Bronchus fibroblast of lung (primary cell): Measurements from ENCODE around the gene PCNA. TPM values are rescaled to one million over a fixed set of nuclear protein-coding genes. Genes with fewer than 3 reads are reported as not detected.

Experiments used
- total RNA-seq: library from RNA; depleted of rRNA; stranded (reverse); fragments of >200 nt; gene quantifications from 2 replicates; pipeline ENCODE4 v1.2.3, GENCODE V29; 2015

Gene PCNA
- total RNA-seq: 257 and 279 TPM in 2 replicates

DNA sequence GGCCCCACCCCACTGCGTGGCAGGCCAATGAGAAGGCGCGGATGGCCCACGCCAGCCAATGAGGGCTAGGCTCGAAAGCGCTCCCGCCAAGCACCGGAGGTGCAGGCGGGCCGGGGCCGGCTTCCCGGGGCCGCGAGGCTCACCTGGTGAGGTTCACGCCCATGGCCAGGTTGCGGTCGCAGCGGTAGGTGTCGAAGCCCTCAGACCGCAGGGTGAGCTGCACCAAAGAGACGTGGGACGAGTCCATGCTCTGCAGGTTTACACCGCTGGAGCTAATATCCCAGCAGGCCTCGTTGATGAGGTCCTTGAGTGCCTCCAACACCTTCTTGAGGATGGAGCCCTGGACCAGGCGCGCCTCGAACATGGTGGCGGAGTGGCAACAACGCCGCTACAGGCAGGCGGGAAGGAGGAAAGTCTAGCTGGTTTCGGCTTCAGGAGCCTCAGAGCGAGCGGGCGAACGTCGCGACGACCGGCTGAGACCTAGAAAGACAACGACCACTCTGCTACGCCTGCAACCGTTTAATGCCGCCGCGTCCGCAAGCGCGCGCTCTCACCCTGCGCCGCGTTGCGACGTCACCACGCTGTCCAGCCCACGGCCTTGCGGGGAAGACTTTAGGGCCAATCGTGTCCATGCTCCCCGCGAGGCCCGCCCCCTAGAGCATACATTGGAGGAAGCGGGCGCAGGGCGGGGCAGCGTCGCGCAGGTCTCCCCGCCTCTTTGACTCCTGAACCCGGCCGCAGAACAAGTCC, at the start of gene PCNA:
Gene PCNA, minus strand, starts transcription at position 524 of the 750 bp plus-strand sequence. Its CDS starts 160 bp downstream, at position 364.

DNA sequence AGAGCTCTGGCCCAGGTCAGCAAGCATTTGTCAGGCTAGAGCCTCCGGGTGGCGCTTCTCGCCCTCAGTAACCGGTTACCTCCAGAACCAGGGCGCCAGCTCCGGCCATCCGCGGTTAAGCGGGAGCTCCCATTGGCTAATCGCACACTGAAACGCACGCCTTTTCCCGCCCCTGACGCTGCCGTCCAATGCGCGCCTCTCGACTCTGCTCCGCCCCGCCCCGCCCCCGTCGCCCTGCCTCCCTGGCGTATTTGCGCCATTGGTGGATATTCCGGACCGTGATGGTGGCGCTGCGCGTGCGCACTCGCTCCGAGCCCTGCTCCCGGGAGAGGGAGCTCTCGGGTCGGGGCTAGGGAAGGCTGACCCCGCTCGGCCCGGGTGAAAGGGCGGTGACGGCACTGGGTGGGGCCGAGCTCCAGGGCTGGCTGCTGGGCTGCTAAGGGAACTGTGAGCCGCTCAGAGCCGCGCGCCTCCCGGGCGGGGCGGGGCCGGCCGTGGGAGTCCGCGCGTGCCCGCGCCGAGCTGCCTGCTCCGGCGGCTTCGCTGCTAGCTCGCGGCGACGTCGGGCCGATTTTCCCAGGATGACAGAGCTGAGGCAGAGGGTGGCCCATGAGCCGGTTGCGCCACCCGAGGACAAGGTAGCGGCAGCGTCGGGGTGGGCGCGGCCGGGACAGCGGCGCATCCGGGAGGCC, 6.9 kb upstream of the PCNA start, which contains the start of gene CDS2:
Gene CDS2, plus strand, starts transcription at position 497 of the 692 bp plus-strand sequence. Its CDS starts 85 bp downstream, at position 582.

Other genes with a start within 250 kb of the PCNA start
- 6.4 and 6.8 TPM in 2 replicates for gene SLC23A2, start 118.4 kb downstream of the PCNA start, total RNA-seq
- gene TMEM230, start 6.9 kb downstream of the PCNA start, total RNA-seq: 96.3 and 100 TPM in 2 replicates
- gene CDS2, start 7.0 kb upstream of the PCNA start, total RNA-seq: 9.5 and 9.6 TPM in 2 replicates
- not detected in 2 replicates for gene PROKR2, start 197.0 kb upstream of the PCNA start, total RNA-seq